Ishikawa (cell line): Measurements from ENCODE around the gene RHAG.

Experiments
- CEBPB ChIP-seq: IDR thresholded peaks from 2 replicates; pipeline ENCODE4 v1.6.1; 2012
- CREB1 ChIP-seq: IDR thresholded peaks from 2 replicates; pipeline ENCODE4 v1.6.1; 2012; ENCODE audit warnings: low read depth
- EGR1 ChIP-seq: IDR thresholded peaks from 2 replicates; pipeline ENCODE4 v1.6.1; 2012
- EP300 ChIP-seq: IDR thresholded peaks from 2 replicates; pipeline ENCODE4 v1.6.1; 2012; ENCODE audit warnings: borderline replicate concordance
- FOXM1 ChIP-seq: IDR thresholded peaks from 2 replicates; pipeline ENCODE4 v1.6.1; 2012; ENCODE audit warnings: low read depth, borderline replicate concordance
- NFIC ChIP-seq: IDR thresholded peaks from 2 replicates; pipeline ENCODE4 v1.6.1; 2012
- RAD21 ChIP-seq: IDR thresholded peaks from 2 replicates; pipeline ENCODE4 v1.6.1; 2012; ENCODE audit warnings: low read depth
- TAF1 ChIP-seq: IDR thresholded peaks from 2 replicates; pipeline ENCODE4 v1.6.1; 2012; ENCODE audit warnings: low read depth, mild to moderate bottlenecking
- TCF12 ChIP-seq: IDR thresholded peaks from 2 replicates; pipeline ENCODE4 v1.6.1; 2012; ENCODE audit warnings: low read depth
- TEAD4 ChIP-seq: IDR thresholded peaks from 2 replicates; pipeline ENCODE4 v1.6.1; 2012
- YY1 ChIP-seq: IDR thresholded peaks from 2 replicates; pipeline ENCODE4 v1.6.1; 2012; ENCODE audit warnings: low read depth
- ZBTB7A ChIP-seq: IDR thresholded peaks from 2 replicates; pipeline ENCODE4 v1.6.1; 2012; ENCODE audit warnings: low read depth
- TF ChIP-seq, protein P1 (sequence below): IDR thresholded peaks from 2 replicates; pipeline ENCODE4 v1.6.1; 2012; ENCODE audit warnings: low read depth, mild to moderate bottlenecking
- TF ChIP-seq, protein P2 (sequence below): IDR thresholded peaks from 2 replicates; pipeline ENCODE4 v1.6.1; 2012
- TF ChIP-seq, protein P3 (sequence below): IDR thresholded peaks from 2 replicates; pipeline ENCODE4 v1.6.1; 2012

The RHAG gene

GRCh38 chr6:49632727-49633126 is 3.9 kb downstream of the RHAG start:
- TF ChIP-seq TCF12 (no peak), RAD21 (no peak)

GRCh38 chr6:49626811-49627210 is 9.8 kb downstream of the RHAG start:
- no peak for TF ChIP-seq EGR1
- TF ChIP-seq EP300, result no peak
- TF ChIP-seq CEBPB, result no peak
- TF ChIP-seq, protein P1, sequence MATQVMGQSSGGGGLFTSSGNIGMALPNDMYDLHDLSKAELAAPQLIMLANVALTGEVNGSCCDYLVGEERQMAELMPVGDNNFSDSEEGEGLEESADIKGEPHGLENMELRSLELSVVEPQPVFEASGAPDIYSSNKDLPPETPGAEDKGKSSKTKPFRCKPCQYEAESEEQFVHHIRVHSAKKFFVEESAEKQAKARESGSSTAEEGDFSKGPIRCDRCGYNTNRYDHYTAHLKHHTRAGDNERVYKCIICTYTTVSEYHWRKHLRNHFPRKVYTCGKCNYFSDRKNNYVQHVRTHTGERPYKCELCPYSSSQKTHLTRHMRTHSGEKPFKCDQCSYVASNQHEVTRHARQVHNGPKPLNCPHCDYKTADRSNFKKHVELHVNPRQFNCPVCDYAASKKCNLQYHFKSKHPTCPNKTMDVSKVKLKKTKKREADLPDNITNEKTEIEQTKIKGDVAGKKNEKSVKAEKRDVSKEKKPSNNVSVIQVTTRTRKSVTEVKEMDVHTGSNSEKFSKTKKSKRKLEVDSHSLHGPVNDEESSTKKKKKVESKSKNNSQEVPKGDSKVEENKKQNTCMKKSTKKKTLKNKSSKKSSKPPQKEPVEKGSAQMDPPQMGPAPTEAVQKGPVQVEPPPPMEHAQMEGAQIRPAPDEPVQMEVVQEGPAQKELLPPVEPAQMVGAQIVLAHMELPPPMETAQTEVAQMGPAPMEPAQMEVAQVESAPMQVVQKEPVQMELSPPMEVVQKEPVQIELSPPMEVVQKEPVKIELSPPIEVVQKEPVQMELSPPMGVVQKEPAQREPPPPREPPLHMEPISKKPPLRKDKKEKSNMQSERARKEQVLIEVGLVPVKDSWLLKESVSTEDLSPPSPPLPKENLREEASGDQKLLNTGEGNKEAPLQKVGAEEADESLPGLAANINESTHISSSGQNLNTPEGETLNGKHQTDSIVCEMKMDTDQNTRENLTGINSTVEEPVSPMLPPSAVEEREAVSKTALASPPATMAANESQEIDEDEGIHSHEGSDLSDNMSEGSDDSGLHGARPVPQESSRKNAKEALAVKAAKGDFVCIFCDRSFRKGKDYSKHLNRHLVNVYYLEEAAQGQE, result no peak

- TF ChIP-seq, protein P2, sequence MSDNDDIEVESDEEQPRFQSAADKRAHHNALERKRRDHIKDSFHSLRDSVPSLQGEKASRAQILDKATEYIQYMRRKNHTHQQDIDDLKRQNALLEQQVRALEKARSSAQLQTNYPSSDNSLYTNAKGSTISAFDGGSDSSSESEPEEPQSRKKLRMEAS, result no peak
- TF ChIP-seq, protein P3, sequence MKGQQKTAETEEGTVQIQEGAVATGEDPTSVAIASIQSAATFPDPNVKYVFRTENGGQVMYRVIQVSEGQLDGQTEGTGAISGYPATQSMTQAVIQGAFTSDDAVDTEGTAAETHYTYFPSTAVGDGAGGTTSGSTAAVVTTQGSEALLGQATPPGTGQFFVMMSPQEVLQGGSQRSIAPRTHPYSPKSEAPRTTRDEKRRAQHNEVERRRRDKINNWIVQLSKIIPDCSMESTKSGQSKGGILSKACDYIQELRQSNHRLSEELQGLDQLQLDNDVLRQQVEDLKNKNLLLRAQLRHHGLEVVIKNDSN, result no peak
- TF ChIP-seq TAF1, result no peak
These were observed 18.4 kb downstream of the RHAG start for GRCh38 chr6:49618257-49618656.

- TF ChIP-seq TCF12 (no peak), TEAD4 (no peak), CEBPB (no peak), TAF1 (no peak), FOXM1 (no peak), ZBTB7A (no peak), EGR1 (no peak), NFIC (no peak), RAD21 (no peak), YY1 (no peak)
- TF ChIP-seq, protein P2, result no peak
- TF ChIP-seq, protein P1, result no peak
These were observed 27.4 kb downstream of the RHAG start for GRCh38 chr6:49609285-49609684.

GRCh38 chr6:49607391-49607982 is 29.2 kb downstream of the RHAG start:
- no peak for TF ChIP-seq EGR1
- no peak for TF ChIP-seq FOXM1
- TF ChIP-seq TEAD4, result no peak
- TF ChIP-seq, protein P2, result no peak
- TF ChIP-seq TAF1, result no peak
- TF ChIP-seq CREB1, result no peak
- TF ChIP-seq, protein P1, result no peak
- no peak for TF ChIP-seq RAD21
- no peak for TF ChIP-seq CEBPB
- no peak for TF ChIP-seq TCF12
- TF ChIP-seq, protein P3, result no peak
- no peak for TF ChIP-seq NFIC
- TF ChIP-seq EP300, result no peak
- no peak for TF ChIP-seq ZBTB7A
- TF ChIP-seq YY1, result no peak
